ENCODE results near the gene EXOSC5. TPM values are rescaled to one million over a fixed set of nuclear protein-coding genes. Genes with fewer than 3 reads are reported as not detected.

The EXOSC5 gene
- polyA plus RNA-seq, 1 donor from 2014 or later, result 42.0 TPM

GRCh38 chr19:41355802-41356201 is 41.4 kb downstream of the EXOSC5 start:
- H2AFZ ChIP-seq (ENCODE audit: low read depth, low read length), result no peak overlapping the region
- TF ChIP-seq TAF1 (IDR thresholded peaks at IDR 0.05; ENCODE audit: low read depth) (no peak), POLR2AphosphoS5 (IDR thresholded peaks at IDR 0.05) (no peak), SMC3 (conservative IDR thresholded peaks at IDR 0.05; ENCODE audit: poor library complexity) (no peak)
- H3K9ac ChIP-seq (ENCODE audit: low read length), result no peak overlapping the region
- no peaks in the 10 kb centered on the region for H3K36me3 ChIP-seq (ENCODE audit: insufficient read depth, low read length)
- no peaks in the 10 kb centered on the region for H3K79me2 ChIP-seq (replicated peaks; ENCODE audit: insufficient read depth, low read length)
- H4K20me1 ChIP-seq (ENCODE audit: insufficient read depth), result no peaks in the 10 kb centered on the region
- no peaks in the 10 kb centered on the region for H3K9me2 ChIP-seq (ENCODE audit: insufficient read depth, low read length)
- no peak overlapping the region for H3K4me3 ChIP-seq (ENCODE audit: low read length)
- no peak overlapping the region for H3K4me2 ChIP-seq (ENCODE audit: low read length)
- no peaks in the 10 kb centered on the region for H3K9me3 ChIP-seq (ENCODE audit: low read length)
- H3F3A ChIP-seq (ENCODE audit: insufficient read depth, low read length, poor library complexity, severe bottlenecking), result no peaks in the 10 kb centered on the region
- peaks cover 38% of the 10 kb centered on the region for H3K27me3 ChIP-seq (ENCODE audit: insufficient read depth, low read depth, low read length)
- no peak overlapping the region for H3K27ac ChIP-seq (ENCODE audit: low read length)

GRCh38 chr19:41355035-41355434 is 42.1 kb downstream of the EXOSC5 start:
- Histone ChIP-seq H3K27ac (ENCODE audit: low read length) (no peak overlapping the region), H4K20me1 (ENCODE audit: insufficient read depth) (no peaks in the 10 kb centered on the region), H3K27me3 (ENCODE audit: insufficient read depth, low read depth, low read length) (peaks cover 46% of the 10 kb centered on the region), H2AFZ (ENCODE audit: low read depth, low read length) (no peak overlapping the region), H3K79me2 (replicated peaks; ENCODE audit: insufficient read depth, low read length) (no peaks in the 10 kb centered on the region), H3K9ac (ENCODE audit: low read length) (no peak overlapping the region), H3K36me3 (ENCODE audit: insufficient read depth, low read length) (no peaks in the 10 kb centered on the region), H3K9me2 (ENCODE audit: insufficient read depth, low read length) (no peaks in the 10 kb centered on the region), H3K4me2 (ENCODE audit: low read length) (no peak overlapping the region), H3K9me3 (ENCODE audit: low read length) (no peaks in the 10 kb centered on the region), H3F3A (ENCODE audit: insufficient read depth, low read length, poor library complexity, severe bottlenecking) (no peaks in the 10 kb centered on the region), H3K4me3 (ENCODE audit: low read length) (no peak overlapping the region)
- TF ChIP-seq POLR2AphosphoS5 (IDR thresholded peaks at IDR 0.05), result no peak
- TF ChIP-seq REST (IDR thresholded peaks at IDR 0.05; ENCODE audit: borderline replicate concordance), result no peak
- TF ChIP-seq MXI1 (conservative IDR thresholded peaks at IDR 0.05; ENCODE audit: poor library complexity, severe bottlenecking), result no peak
- TF ChIP-seq CTCF (IDR thresholded peaks at IDR 0.05; ENCODE audit: poor library complexity, severe bottlenecking), result no peak
- TF ChIP-seq TAF1 (IDR thresholded peaks at IDR 0.05; ENCODE audit: low read depth), result no peak
- TF ChIP-seq RAD21 (conservative IDR thresholded peaks at IDR 0.05), result no peak
- no peak for TF ChIP-seq SMC3 (conservative IDR thresholded peaks at IDR 0.05; ENCODE audit: poor library complexity)
- TF ChIP-seq EZH2 (IDR thresholded peaks at IDR 0.05; ENCODE audit: borderline replicate concordance, insufficient read depth, low read length, poor library complexity, severe bottlenecking), result no peak
- no peak for TF ChIP-seq EP300 (conservative IDR thresholded peaks at IDR 0.05; ENCODE audit: poor library complexity, severe bottlenecking)
